ENCODE results near the gene NEURL1B.
"Not testable (repeated sequence)": the region's sequence is repeated elsewhere in the genome, so short reads cannot be mapped to it uniquely, and the experiment has no call there.

NEURL1B gene

DNA sequence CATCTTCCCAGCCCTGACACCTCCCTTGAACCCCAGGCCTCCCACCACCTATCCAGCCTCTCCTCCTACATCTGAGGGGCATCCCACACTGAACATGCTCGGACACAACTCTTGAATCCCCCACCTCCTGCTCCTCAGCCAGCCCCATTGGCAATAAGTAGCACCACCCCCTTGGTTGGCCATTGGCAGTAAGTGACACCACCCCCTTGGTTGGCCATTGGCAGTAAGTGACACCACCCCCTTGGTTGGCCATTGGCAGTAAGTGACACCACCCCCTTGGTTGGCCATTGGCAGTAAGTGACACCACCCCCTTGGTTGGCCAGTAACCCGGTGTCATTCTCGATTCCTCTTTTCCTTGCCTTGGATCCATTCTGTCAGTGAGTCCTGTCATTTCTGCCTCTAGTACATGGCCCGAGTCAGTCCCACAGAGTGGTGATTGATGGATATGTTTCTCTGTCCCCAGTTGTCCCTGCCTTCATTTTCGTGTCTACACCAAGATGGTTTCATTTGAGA lies 37.4 kb downstream of the NEURL1B start:
- DNase-seq (ENCODE audit: low read depth), result not testable (repeated sequence)

- DNase-seq (ENCODE audit: low read depth), result no peak
Observed at GRCh38 chr5:172678902-172679301, 37.8 kb downstream of the NEURL1B start.

- no peak for DNase-seq (ENCODE audit: low read depth)
Observed at GRCh38 chr5:172679628-172680212, 38.7 kb downstream of the NEURL1B start.

DNA sequence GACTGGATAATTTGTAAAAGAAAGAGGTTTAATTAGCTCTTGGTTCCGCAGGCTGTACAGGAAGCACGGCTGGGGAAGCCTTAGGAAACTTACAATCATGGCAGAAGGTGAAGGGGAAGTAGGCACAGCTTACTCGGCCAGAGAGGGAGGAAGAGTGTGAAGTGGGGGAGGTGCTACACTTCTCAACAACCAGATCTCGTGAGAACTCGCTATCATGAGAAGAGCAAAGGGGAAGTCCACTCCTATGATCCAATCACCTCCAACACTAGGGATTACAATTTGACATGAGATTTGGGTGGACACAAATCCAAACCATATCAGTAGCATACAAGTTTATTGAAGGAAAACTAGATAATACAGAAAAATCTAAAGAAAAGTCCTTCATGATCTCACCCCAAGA lies 39.9 kb downstream of the NEURL1B start:
- DNase-seq (ENCODE audit: low read depth), result no peak

GRCh38 chr5:172681421-172681820 lies 40.4 kb downstream of the NEURL1B start:
- no peak for DNase-seq (ENCODE audit: low read depth)

DNA sequence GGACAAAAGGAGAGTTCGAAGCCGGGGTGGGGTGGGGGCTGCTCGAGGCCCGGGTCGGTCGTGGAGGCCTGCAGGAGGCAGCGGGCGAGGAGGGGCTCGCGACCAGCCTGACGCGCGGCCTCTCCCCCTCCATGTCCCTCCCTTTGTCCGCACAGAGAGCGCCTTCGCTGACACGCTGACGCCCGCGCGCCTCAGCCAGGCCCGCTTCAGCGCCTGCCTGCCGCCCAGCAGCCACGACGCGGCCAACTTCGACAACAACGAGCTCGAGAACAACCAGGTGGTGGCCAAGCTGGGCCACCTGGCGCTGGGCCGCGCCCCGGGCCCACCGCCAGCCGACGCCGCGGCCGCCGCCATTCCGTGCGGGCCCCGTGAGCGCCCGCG lies 42.2 kb downstream of the NEURL1B start:
- no peak for DNase-seq (ENCODE audit: low read depth)

DNA sequence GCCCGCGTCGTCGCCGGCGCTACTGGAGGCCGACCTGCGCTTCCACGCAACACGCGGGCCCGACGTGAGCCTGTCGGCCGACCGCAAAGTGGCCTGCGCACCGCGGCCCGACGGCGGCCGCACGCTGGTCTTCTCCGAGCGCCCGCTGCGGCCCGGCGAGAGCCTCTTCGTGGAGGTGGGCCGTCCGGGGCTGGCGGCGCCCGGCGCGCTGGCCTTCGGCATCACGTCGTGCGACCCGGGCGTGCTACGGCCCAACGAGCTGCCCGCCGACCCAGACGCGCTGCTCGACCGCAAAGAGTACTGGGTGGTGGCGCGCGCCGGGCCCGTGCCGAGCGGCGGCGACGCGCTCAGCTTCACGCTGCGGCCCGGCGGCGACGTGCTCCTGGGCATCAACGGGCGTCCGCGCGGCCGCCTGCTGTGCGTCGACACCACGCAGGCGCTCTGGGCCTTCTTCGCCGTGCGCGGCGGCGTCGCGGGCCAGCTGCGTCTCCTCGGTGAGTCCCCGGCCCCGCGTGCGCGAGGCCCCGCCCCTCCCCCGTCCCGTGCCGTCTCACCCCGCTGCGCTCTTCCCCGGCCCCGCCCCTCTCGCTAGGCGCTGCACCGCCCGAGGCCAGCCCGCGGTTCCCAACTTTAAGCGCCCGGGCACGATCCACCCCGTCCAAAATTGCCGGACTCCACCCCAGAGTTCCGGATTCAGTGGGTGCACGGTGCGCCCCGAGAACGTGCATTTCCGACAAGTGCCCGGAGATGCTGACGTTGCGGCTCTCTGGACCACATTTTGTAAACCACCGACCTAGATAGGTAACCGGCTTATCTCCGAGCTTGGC lies 42.8 kb downstream of the NEURL1B start:
- DNase-seq (ENCODE audit: low read depth), result peak; percentile 14

- no peak for DNase-seq (ENCODE audit: low read depth)
Observed at GRCh38 chr5:172685091-172685490, 44.0 kb downstream of the NEURL1B start.

DNA sequence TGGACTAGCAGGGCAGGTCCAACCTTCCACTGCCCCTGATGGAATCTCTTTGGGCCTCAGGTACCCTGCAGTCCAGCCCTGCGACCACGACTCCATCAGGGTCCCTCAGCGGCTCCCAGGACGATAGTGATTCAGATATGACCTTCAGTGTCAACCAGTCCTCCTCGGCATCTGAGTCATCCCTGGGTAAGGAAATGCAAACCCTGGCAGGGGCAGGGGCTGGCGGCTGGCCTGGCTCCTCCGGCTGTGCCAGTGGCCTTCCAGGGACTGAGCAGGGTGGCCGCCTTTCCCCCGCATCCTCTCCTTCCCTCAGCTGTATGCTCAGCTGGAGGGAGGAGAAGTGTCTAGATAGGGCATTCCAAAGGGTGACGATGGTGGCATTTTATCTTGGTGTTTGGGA lies 45.0 kb downstream of the NEURL1B start:
- no peak for DNase-seq (ENCODE audit: low read depth)

GRCh38 chr5:172686539-172687390 lies 45.7 kb downstream of the NEURL1B start:
- DNase-seq (ENCODE audit: low read depth), result no peak

DNA sequence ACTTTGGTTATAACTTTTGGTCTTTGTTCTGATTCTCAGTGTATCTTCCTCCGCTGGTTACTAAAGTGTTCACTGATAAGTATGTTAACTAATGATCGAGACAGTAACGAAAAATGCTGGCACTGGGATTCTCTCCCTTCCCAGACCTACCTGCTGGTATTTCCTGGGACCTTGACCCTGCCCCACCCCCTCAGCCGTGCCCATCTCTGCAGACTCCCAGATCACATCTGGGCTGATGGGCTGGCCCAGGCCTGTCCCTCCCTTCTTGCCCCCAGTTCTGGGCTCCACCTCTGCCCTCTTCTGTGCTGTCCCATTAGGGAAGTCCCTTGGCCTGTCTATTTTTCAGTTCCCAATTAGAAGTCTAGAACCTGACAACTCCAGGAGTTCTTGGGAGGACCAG lies 46.9 kb downstream of the NEURL1B start:
- no peak for DNase-seq (ENCODE audit: low read depth)

DNA sequence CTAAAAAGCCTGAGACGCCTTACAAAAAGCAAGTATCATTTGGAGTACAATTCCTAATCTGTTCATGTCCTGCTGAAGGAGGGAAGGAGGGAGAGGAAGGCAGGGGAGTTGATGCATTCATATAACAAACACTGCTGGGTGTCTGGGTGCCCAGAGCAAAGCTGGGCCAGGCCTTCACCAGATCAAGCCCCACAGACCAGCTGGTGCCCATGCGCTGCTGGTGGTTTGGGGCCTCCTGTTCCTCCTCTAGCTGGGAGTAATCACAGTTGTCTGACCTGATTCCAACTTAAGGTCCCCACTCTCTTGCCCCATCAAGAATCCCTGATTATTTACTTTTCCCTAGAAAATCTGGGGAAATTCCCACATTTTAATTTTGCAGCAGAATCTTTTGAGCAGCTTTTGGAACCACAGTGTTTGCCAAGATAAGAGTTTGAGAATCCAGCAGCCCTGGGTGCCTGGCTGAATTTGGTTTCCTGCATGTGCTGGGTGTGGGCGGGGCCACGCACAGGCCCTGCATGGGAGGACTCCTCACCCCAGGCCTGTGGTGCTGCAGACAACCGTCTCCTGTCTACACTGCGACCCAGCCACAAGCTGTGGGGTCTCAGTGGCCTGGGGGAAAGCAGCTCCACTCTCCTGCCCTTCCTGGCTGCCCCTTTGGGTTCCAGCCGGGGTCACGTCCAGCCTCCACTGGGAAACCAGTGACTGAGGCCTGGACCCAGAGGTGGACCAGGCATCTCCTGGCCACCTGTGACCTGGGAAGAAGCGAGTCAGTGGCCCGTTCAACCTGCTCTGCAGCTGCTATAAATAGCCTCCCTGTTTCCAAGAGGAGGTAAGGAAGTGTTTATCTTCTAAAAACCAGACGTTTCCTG lies 47.5 kb downstream of the NEURL1B start:
- no peak for DNase-seq (ENCODE audit: low read depth)

- DNase-seq (ENCODE audit: low read depth), result no peak
Observed at GRCh38 chr5:172689218-172689572, 48.1 kb downstream of the NEURL1B start.

GRCh38 chr5:172689801-172690200 lies 48.7 kb downstream of the NEURL1B start:
- DNase-seq (ENCODE audit: low read depth), result no peak

DNA sequence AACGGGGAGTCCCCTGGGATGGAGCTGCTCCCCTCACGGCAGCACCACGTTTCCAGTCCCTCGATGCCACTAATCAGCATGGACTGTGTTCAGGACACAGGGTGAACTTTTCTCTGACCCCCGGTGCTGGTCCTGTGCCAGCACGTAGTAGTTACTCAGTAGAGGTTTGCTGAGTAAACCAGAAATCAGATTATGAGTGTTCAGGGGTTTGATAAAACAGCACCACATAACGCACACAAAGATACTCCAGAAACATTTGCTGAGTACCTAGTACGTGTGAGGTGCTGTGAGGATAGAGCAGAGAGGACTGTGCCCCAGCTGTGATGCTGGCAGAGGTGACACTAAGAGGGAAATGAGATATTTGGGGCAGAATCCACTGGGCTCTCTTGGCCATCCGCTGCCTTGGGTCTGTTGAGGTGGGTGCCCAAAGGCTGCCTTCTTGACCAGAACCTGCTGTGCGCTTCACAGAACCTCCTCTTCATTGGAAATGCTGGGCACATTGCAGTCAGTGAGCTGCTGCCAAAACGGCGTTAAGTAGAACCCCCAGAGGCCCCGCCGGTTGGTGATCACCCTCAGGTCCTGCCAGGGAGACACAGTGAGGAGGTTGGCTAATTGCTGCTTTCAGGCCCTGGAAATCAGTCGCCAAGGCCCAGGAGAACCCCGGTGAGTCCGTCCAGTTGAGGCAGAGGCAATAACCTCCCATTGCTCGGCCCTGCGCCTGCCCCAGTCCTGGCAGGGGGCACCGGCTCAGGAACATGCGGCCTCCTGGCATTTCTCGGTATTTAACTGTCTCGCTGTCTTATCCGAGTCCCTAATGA lies 49.4 kb downstream of the NEURL1B start:
- no peak for DNase-seq (ENCODE audit: low read depth)

DNA sequence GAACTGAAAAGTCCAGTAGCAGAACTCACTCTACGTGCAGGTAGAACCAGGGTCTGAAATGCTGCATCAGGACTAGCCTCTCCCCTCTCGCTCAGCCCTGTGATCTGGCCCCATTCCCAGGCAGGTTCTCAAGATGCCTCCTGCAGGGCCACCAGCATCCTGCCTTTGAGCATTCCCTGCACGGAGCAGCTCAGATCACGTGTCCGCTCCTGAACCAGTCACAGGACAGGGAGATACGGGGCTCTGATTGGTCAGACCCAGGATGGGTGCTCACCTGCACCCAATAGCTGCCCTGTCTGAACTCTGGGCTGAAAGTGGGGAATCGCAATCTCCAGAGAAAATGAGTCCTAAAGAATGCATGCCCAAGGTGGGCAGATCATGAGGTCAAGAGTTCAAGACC lies 50.8 kb downstream of the NEURL1B start:
- DNase-seq (ENCODE audit: low read depth), result no peak

GRCh38 chr5:172692451-172692850 lies 51.4 kb downstream of the NEURL1B start:
- DNase-seq (ENCODE audit: low read depth), result no peak

GRCh38 chr5:172692981-172693380 lies 51.9 kb downstream of the NEURL1B start:
- no peak for DNase-seq (ENCODE audit: low read depth)

- no peak for DNase-seq (ENCODE audit: low read depth)
Observed at GRCh38 chr5:172694061-172694460, 53.0 kb downstream of the NEURL1B start.

DNA sequence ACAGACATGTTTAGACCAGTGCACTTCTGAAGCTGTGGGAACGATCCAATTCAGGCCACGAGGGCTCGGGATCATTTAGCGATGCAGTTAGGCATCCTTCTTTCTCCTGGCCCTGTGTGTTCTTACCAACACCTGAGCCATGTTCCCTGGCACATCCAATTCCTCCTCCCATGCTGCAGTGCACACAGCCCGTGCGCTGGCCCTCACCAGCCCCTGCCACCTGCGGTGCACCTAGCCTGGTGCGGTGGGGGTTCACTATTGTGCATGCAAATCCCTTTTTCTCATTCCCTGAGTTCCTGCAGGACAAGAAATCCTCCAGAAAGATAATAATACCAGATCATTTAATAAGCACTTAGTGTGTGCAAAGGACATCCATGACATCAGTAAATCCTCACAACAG lies 53.5 kb downstream of the NEURL1B start:
- no peak for DNase-seq (ENCODE audit: low read depth)
